NK-92 treated with Interleukin-12 subunit alpha and Interleukin-12 subunit beta, amount 100 ng/mL, for 24 hours (cell line): Measurements from ENCODE around the gene AGBL5.

Experiments
- DNase-seq: peaks from one replicate; lab custom pipeline; 2025; lab: John Stamatoyannopoulos, UW

AGBL5 gene

GRCh38 chr2:27077231-27077630, 25.8 kb downstream of the AGBL5 start:
- DNase-seq: no peak

DNA sequence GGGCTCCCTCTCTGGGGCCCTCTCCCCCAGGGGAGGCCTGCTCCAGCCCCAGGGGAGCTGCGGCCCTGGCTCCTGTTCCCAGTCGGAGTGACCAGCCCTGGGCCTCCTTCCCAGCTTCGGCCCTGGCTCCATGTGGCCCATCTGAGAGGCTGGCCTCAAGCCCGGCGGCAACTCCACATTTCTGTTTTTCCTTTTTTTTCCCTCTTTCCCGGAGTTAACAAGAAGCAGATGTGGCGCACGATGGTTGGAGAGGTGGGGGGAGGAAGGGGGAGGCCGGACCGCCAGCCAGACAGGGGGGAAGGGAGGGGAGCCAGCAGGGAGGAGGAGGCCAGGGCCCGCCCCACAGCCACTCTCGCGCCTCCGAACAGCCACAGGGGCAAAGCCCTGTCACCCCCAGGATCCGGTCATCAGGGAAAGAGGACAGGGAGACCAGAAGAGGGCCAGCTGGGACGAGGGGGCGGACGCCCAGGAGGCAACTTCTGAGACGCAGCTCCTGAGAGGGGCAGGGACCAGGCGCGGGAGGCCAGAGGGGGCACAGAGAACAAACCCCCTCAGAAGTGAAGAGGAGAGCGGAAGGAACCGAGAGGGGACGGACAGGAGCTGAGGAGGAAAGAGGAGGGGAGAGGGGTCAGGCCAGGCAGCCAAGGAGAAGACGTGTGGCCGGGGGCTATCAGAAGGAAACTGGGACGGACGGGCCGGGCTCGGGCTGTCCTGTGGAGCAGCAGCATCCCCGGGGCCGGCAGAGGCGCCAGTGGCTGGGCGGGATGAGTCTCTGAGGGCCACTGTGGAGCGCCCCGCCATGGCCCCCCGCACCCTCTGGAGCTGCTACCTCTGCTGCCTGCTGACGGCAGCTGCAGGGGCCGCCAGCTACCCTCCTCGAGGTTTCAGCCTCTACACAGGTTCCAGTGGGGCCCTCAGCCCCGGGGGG, 27.1 kb downstream of the AGBL5 start, which contains the start of gene EMILIN1:
Gene EMILIN1 (plus strand): TSS at position 349 of the 928 bp plus-strand sequence. CDS start 451 bp downstream, at position 800.
- DNase-seq: no peak

GRCh38 chr2:27079233-27080139, 28.0 kb downstream of the AGBL5 start:
- DNase-seq: no peak

- no peak for DNase-seq
These were observed 28.6 kb downstream of the AGBL5 start for GRCh38 chr2:27080140-27080469.

- no peak for DNase-seq
These were observed 29.1 kb downstream of the AGBL5 start for GRCh38 chr2:27080603-27080936.

DNA sequence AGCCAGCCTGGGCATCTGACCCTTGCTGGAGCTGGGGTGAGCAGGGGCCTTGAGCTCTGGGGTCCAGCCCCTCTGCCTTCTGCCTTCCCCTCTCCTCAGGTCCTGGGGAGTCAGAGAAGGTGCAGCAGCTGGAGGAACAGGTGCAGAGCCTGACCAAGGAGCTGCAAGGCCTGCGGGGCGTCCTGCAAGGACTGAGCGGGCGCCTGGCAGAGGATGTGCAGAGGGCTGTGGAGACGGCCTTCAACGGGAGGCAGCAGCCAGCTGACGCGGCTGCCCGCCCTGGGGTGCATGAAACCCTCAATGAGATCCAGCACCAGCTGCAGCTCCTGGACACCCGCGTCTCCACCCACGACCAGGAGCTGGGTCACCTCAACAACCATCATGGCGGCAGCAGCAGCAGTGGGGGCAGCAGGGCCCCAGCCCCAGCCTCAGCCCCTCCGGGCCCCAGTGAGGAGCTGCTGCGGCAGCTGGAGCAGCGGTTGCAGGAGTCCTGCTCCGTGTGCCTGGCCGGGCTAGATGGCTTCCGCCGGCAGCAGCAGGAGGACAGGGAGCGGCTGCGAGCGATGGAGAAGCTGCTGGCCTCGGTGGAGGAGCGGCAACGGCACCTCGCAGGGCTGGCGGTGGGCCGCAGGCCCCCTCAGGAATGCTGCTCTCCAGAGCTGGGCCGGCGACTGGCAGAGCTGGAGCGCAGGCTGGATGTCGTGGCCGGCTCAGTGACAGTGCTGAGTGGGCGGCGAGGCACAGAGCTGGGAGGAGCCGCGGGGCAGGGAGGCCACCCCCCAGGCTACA, 30.7 kb downstream of the AGBL5 start:
- DNase-seq: no peak

- no peak for DNase-seq
These were observed 31.4 kb downstream of the AGBL5 start for GRCh38 chr2:27082773-27083409.

- DNase-seq: no peak
These were observed 32.2 kb downstream of the AGBL5 start for GRCh38 chr2:27083410-27084296.

DNA sequence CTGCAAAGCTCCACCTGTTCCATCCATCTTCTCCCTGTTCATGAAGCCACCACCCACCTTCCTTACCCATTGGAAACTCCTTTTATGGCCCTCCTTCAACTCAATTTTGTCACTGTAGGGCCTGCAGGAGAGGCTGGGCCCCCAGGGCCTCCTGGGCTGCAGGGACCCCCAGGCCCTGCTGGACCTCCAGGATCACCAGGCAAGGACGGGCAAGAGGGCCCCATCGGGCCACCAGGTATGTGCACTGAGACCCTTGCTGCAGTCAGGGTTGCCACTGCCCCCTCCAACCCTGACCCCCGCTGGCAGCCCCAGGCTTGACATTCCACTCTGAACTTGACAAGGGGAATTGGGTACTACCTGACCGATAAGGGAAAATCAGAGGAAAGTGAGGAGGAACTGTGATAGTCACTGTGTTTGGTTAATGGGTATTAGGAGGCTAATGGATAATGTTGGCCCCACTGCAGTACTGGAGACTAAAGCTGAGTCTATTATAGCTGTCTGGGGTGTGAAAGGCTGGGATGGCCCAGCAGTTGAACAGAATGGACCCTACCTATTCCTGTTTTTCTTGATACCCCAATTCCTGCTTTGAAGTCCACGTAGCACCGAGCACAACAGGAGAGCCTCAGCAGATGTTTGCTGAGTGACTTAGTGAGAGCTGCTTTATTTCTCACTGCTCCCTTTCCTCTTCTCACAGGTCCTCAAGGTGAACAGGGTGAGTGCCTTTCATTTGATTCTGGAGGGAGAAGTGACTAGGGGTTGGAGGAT, 33.0 kb downstream of the AGBL5 start:
- DNase-seq: no peak

DNA sequence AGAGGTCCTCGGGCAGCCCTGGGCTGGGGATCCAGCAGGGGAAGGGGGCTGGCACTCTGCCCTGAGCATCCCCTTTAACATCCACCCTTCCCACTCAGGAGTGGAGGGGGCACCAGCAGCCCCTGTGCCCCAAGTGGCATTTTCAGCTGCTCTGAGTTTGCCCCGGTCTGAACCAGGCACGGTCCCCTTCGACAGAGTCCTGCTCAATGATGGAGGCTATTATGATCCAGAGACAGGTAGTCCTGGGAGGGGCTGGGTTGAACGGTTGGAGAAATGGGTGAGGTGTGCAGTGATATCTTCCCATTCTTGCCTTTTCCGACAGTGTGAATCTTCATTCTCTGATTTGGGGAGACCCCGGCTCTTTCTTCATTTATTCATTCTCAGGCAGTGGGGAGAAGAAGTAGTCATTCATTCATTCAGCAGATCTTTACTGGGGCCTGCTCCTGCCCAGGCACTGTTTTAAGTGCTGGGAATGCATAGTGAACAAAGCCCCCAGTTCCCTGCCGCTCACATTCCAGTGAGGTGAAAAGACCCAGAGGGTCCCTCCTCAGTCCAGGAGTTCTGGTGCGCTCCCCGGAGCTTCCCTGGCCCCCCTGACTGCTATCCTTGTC, 33.7 kb downstream of the AGBL5 start:
- DNase-seq: no peak

- no peak for DNase-seq
These were observed 34.2 kb downstream of the AGBL5 start for GRCh38 chr2:27085673-27086089.

GRCh38 chr2:27086090-27086723, 34.7 kb downstream of the AGBL5 start:
- DNase-seq: peak; percentile 84

- no peak for DNase-seq
These were observed 35.5 kb downstream of the AGBL5 start, which contains the start of gene KHK for GRCh38 chr2:27086724-27087593. Gene KHK, plus strand, starts transcription at chr2:27086772. Its CDS starts 488 bp downstream, at chr2:27087260.

DNA sequence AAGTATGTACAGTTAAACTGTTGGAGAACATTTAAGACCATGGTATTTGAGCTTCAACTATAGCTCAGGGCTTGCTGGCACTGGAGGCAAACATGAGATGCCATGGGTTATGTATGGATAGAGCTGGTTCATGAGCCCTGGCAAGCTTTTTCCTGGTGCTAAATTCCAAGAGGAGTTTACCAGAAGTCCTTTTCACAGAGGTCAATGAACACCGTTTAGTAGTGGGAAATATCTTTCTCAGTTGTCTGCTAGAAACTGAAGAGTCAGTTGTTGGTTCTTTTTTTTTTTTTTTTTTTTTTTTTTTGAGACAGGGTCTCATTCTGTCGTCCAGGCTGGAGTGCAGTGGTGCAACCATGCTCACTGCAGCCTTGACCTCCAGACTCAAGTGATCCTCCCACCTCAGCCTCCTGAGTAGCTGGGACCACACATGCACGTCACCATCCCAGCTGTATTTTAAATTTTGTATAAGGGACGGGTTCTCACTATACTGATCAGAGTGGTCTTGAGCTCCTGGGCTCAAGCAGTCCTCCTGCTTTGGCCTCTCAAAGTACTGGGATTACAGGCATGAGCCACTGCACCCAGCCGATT, 36.4 kb downstream of the AGBL5 start:
- DNase-seq: no peak

DNA sequence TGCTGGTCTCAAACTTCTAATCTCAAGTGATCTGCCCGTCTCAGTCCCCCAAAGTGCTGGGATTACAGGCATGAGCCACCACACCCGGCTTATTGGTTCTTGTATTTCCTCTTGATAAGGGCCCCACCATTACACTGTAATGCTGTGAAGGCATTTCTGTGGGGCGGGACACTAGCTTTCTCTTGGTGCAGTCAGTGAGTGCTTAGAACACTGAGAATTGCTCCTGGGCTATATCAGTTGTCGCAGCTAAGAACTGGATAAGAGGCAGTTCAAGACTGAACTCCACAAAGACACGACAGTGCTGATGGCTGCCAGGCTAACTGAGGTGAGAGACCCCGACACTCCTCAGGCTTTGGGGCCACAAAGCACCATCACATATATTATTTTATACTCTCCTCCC, 37.2 kb downstream of the AGBL5 start:
- no peak for DNase-seq

GRCh38 chr2:27089111-27089954, 37.9 kb downstream of the AGBL5 start:
- DNase-seq: no peak
